NCI-H2196 (cell line): ENCODE measurements around the gene TTYH1.
"Not testable (repeated sequence)": the region's sequence is repeated elsewhere in the genome, so short reads cannot be mapped to it uniquely, and the experiment has no call there.

Experiments used
- DNase-seq: peaks from one replicate; lab custom pipeline; 2025; ENCODE audit not compliant: unreplicated experiment; lab: John Stamatoyannopoulos, UW

The TTYH1 gene

DNA sequence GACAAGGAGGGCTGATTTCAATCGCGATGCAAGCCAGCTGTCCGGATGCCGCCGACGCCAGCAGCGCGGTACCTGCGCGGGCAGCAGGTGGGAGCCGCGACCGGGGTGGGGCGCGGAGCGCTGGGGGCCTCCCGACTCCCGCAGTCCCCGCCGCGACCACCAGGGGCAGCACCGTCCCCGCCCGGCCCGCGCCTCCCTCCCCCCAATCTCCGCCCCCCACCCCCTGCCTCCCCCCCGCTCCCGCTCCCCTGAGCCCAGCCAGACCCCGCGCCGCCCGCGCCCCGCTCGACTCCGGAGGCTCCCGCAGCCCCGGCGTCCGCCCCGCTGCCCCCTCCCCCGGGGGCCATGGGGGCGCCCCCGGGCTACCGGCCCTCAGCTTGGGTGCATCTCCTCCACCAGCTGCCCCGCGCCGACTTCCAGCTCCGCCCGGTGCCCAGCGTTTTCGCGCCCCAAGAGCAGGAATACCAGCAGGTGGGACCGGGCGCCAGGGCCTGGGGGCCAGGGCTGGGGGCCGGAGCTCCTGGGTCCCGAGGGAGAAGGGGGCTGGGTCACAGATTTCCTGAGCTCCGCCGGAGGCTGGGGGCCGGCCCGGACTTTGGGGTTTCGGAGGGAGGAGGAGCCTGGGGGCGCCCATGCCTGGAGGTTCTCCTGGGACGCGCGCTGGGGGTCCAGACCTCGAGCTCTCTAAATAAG lies at the start of gene TTYH1:
Gene TTYH1 (plus strand): TSS at position 257 of the 693 bp plus-strand sequence. CDS start 89 bp downstream, at position 346.
- DNase-seq = no peak

DNA sequence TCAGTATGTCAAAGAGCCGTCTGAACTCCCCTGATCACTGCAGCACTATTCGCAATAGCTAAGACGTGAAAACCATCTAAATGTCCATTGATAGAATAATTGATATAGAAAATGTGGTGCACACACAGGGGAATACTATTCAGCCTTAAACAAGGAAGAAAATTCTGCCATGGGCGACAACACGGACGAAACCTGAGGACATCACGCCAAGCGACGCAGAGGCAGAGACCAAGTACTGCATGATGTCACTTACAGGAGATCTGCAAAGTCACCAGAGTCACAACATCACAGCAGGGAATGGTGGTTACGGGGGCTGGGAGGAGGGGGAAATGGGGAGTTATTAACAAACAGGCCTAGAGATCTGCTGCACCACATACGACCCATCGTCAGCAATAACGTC lies 49.5 kb upstream of the TTYH1 start:
- DNase-seq = not testable (repeated sequence)

DNA sequence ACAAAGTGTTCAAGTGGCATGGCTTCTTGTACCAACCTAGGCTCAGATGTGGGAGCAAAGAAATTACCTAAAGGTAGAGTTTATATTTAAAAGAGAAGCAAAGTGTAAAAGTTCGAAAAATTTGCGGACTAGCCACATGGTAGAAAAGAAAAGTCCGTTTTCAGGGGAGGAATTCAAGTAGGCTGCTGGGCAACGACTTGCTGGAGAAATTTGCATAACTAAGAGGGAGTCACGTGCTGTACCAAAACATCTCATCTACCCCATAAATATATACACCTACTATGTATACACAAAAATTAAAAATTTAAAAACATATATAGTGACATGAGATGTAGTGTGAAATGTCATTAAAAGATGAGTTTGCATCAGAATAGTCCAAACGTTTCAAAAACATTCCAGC lies 48.5 kb upstream of the TTYH1 start:
- DNase-seq = no peak

DNA sequence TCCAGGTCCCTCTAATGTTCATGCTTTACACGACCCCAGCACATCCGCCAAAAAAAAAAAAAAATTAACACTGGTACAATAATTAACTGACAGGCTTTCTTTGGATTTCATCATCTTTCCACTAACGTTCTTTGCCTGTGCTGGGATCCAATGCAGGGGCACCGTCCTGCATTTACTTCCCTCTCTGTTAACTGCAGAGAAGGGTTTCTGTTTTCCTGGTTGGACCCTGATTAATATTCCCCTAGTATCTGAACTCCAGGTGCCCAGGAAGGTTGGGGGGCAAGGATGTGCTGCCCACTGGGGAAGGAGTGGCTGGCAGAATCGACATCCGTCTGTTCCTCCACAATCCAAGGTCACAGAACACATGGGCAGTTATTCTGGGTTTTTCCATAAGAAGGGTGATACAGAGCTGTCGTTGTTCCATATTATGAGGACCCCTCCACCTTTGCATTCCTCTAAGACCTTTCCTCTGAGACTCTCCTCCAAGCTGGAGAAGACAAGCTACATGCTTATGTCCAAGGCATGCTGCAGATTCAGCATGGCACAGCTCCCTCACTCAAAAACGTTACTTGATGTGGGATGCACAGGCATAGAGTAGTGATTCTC lies 46.1 kb upstream of the TTYH1 start:
- DNase-seq = no peak

DNA sequence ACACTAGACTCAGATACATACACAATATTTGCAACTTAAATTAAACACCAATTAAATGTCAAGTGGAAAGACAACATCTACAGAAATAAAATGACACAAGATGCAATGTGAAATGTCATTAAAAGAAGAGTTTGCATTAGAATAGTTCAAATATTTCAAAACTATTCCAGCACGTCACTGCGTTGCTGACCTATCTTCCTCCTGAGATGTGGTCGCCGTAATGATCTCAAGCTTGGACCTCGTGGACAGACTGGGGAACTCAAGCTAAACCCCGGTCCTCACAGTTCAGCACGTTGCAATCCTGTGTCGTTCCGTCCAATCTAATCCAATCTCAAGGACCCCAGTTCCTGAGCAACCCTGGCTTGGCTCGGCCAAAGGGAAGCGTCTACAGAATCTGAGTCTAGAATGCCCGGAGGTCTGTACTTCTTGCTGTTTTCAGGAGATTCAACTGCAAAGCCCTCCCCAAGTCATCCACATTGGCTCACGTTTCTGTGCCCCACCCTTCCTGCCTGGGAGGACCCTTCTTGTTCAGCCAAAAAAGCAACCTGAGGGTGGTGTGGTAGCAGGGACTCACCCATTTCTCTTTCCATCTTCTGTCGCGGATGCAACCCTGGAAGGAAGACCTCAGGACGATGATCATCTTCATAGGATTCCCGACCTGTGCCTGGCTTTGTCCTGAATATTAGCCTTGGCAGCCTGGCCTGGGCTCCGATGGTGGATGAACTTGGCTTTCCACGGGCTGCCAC lies 45.4 kb upstream of the TTYH1 start:
- not testable (repeated sequence) for DNase-seq

DNA sequence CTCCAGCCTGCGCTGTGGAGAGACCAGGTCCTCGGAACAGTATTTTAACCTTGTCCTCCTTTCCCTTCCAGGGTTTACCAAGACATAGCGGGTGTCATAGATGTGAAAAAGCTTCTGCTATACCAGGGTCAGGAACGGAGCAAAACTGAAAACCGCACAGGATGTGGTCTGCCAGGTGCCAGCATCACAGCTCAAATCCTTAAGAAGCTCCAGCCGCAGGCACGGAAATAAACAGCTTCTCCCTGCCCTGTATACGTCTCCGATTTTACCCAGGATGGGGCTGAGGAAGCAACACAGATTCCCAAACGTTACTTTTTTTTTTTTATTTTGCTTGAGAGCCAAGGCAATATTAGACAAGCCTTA lies 44.8 kb upstream of the TTYH1 start:
- not testable (repeated sequence) for DNase-seq

DNA sequence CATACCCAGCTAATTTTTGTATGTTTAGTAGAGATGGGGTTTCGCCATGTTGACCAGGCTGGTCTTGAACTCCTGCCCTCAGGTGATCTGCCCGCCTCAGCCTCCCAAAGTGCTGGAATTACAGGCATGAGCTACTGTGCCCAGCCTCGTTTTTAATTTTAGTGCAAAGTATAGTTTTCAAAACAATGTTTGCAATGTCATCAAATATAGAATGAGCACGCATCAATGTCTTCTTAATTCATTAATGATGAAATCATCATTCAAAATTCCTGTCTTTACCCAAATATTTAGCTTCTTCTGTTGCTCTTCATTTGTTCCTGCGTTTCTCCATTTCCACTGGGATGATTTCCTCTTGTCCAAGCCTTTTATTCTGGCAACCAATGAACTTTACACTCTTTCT lies 43.8 kb upstream of the TTYH1 start:
- DNase-seq = not testable (repeated sequence)

DNA sequence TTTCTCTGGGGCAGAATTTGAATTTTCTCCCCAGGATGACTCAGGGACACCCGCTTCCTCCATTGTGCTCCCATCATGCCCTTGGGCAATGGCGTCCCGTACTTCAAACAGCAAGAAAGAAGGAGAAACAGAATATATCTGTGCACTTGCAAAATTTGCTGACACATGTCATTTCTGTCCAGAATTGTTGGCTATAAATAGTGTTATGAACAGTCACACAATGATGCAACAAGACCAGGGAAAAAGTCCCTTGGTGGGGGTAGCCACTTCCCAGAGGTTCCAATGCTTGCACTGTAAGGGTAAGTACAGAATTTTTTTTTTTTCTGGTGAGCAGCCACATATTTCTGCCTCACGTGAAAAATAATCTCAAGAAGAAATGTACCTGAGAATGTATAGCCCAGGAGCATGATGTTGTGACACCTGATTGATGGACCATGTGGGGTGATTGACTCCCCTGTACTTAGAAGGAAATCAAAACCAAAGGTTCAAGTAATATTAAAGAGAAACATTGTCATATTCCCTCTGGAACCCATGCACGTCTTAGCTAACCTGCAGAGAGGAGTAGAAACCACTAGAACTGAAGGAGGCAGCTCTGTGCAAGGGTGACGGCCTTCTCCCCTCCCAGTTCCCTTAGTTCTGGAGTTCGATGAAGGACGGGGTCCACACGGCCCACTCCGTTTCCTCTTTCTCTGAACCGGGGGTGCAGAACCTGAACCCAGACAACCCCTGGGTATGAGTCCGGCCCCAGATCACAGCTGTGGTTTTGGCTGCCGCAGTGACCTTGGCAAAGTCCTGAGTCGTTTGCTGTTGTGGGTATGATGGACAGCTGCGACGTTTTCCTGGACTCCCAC lies 41.3 kb upstream of the TTYH1 start:
- no peak for DNase-seq

DNA sequence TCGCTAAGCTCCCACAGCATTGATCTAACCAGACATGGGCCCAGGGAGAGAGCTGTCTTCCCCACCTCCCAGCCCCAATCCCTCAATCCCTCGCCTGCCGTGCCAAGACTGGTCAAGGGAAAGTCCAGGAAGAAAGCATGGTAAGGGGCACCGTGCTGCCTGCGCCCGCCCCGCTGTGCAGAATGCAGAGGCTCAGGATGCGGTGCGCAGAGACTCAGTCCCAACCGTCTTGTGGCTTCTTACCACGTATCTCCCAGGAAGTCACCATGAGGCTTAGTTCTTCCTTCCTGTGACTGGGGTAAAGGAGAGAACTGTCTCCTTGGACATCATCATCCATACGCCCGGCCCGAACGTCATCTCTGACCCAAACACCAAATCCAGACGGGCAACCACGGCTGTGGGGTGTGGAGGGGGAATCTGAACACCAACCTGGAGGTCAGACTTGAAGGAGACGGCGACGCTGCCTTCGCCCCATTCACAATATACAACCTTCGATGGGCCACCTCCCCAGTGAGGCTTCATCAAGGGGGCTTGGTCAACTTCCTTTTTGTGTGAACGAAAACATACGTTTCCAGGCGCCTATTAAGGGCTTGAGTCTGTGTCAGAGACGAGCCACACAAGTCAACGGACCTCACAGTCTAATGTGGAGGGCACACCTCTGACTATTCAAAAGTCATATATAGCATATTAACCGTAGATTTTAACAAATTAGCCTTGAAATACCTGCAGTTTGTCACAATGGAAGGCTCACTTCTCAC lies 39.9 kb upstream of the TTYH1 start:
- not testable (repeated sequence) for DNase-seq

DNA sequence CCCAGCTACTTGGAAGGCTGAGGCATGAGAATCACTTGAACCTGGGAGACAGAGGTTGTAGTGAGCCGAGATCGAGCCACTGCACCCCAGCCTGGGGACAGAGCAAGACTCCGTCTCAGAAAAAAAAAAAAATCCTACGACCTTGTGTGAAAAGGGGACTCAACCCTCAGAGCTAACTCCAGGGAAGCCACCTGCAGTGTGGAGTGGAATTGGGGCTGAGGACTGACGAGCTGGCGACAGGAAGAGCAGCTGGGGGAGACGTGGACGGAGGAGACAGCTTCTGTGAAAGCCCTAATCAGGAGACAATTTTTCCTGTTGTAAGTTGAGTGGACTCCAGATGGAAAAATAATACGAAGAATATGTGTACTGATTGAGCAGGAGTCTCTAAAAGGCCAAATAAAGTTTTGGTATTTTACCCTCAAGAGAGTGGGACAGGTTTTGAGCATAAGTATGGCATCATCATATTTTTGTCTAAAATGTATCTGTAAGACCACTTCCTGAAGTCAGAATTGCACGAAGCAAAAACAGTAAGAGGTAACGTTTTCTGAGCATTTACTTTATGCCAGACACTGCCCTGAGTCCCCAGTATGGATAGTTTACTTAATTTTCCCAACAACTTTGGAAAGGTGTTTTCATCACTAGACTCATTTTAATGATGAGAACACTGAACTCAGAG lies 38.5 kb upstream of the TTYH1 start:
- DNase-seq = no peak

DNA sequence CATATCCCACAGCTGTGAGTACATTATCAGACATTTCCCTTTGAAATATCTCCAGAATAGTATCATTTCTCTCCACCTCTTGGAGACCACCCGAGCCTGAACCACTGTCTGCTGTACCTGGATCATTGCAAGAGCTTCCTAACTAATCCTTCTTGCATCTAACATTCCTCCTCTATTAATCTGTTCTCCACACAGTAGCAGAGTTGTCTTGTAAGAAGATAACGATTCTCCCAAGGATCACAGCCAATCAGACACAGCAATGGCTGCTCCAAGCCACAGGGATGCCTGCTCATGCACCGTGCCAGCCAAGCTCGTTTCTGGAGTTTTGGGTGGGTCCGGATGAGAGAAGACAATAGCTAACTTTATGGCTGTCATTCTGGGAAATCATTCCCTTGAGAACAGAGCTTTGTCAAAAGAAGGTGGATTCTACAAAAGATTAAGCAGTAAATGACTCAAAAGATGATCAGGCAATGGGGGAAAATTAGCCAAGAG lies 36.0 kb upstream of the TTYH1 start:
- DNase-seq = no peak

DNA sequence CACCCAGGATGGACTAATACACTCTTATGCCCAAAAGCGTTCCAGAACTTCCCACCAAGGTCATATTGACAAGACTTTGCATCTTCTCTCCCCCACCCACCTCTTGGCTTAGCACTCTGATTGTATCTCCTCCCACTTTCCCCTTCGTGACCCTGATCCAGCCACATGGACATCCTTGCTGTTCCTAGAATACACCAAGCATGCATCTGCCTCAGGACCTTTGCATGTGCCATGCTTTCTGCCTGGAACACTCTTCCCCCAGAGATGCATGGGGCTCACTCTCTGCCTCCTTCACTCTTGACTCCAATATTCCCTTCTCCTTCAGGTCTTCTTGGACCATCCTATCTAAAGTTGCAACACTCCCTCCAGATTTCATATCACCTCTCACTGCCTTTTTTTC lies 34.4 kb upstream of the TTYH1 start:
- DNase-seq = no peak

DNA sequence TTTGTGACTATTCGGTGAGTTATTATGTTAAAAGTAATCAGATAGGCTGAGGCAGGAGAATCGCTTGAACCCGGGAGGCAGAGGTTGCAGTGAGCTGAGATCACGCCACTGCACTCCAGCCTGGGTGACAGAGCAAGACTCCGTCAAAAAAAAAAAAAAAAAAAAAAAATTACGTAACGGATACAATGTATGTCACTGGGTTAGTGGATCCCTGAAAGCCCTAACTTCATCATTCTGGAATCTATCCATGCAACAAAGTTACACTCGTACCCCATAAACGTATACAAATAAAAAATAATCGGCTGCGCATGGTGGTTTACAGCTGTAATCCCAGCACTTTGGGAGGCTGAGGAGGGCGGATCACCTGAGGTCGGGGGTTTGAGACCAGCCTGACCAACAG lies 33.2 kb upstream of the TTYH1 start:
- DNase-seq = not testable (repeated sequence)

DNA sequence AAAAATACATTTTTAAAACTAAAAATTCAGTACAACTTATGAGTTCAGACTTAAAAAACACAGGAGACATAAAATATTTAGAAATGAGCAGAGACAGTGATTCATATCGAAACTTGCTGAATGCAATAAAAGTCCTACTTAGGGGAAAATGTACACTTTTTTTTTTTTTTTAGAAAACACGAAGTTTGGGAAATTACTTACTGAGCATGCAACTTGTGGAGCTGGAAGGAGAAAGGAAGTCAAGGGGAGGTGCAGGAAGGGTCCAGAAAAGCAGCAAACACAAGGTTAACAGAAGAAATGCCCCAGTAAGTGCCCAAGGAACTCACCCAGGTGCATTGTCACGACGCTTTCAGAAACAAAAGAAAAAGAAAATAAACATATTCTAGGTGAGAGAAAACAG lies 31.9 kb upstream of the TTYH1 start:
- no peak for DNase-seq

DNA sequence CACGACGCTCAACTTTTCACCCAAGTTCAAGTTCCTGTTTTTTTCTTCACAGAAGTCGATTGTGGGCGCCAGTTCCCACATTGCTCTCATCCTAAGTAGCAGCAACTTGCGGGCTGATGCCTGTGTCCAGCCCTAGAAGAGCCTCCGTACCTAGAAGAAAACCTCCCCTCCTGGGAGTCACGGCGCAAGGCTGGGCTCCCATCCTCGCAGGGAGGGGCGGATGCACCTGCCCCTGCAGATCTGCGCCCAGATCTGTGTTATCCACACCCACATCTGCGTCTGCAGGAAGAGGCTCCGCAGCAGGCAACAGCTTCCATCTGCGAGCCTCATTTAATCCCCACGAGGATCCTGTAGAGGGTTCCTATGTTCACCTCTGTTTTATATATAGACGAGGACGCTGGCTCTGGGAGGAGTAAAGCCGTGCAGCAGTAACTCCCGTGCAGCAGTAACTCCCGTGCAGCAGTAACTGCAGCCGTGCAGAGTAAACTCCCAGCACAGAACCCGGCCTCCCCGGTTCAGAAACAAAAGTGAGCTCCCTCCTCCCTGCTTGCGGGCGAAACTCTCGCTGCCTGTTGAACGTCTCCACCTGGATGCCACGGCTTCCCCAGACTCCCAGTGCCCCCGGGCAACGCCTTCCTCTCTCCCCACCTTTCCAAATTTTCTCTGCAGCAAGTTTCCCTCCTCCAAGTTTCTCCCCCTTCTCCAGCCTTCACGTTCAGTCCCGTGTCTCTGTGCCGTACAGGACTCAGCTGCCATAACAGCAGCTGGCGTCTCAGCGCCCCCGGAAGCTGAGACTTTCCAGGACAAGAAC lies 27.1 kb upstream of the TTYH1 start:
- no peak for DNase-seq

DNA sequence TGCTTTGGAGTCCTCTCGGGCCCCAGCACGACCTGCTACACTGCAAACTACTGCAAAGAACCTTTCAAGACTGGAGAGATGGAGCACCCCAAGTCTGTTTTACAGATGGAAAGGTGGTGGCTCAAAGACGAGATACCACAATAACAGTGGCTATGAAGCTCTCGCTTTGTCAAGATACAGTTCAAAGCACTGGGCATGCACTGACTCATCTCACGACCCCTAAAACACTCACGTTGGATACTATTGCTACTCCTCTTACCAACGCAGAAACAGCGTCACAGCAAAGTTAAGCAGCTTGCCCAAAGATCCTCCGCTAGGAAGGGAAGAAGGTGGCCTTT lies 26.5 kb upstream of the TTYH1 start:
- no peak for DNase-seq

DNA sequence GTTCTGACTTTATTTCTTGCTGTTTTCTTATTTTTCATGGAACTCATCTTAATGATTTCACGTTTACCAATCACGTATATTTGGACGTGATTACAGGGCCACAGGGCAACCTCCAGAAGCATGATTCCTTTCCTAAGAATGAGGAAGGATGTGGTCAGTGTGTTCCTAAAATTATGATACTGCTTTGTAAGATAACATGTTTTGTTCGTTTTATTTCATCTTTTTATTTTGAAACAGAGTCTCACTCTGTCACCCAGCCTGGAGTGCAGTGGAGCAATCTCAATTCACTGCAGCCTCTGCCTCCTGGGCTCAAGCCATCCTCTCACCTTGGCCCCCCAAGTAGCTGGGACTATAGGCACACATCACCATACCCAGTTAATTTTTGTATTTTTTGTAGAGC lies 25.7 kb upstream of the TTYH1 start:
- no peak for DNase-seq

DNA sequence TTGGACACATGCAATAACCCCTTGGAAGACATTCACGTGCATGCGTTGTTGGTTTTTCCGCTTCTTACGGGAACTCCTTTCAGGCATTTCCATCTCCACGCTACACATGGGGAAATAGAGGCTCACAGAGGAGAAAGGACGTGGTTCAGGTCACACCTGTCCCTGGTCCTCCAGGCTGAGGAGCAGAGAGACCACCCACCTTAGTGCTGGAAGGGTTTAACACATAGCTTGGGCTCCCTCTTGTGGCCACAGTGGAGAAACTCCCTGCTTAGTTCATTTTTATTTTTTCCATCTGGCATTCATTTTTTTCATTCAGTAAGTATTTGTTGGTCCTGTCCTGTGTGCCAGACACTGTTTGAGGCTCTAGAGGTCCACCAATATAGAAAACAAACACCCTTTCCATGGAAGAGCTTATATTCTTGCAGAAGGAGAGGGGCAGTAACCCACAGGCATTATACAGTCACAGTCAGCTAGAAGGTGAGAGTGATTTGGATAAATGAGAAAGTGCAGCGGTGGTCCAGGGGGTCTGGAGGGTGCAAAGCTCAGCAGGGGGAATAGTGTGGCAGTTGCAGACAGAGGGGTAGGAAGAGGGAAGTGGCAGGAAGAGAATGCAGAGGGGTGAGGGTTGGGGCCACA lies 24.2 kb upstream of the TTYH1 start:
- peak; percentile 52 for DNase-seq

DNA sequence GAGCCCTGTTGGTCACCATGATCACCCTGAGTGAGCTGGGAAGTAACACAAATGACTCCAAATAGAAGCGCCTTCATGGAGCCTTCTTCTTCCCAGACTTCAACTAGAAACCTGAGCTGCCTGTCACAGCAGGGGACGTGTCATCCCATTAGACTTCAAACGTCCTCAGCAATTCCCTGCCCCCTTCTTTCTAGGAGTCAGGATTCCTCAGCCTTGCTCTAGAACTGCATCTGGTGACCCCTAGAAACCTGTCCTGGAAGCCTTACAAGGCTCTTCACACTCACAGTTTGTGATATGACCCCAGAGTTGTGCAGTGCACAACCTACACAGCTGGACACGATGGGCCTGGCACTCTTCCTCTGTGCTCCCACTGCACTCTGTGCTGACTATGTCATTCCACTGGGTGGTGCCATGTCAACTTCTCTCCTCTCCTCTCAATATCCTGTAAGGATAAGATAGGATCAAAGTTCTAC lies 23.6 kb upstream of the TTYH1 start:
- DNase-seq = no peak
